HG03432 (cell line): ENCODE results near the gene ABCA6.

ENCODE experiments used
- ATAC-seq: cut with Tn5 transposase; IDR thresholded peaks from one replicate; pipeline ENCODE4 v1.9.1; 2021; ENCODE audit warnings: mild to moderate bottlenecking, moderate library complexity; ENCODE audit not compliant: unreplicated experiment

Gene ABCA6

GRCh38 chr17:69142175-69142802 is 594 bp upstream of the ABCA6 start:
- ATAC-seq, result no peak

- no peak for ATAC-seq
These were observed 7.6 kb downstream of the ABCA6 start for GRCh38 chr17:69134112-69134511.

DNA sequence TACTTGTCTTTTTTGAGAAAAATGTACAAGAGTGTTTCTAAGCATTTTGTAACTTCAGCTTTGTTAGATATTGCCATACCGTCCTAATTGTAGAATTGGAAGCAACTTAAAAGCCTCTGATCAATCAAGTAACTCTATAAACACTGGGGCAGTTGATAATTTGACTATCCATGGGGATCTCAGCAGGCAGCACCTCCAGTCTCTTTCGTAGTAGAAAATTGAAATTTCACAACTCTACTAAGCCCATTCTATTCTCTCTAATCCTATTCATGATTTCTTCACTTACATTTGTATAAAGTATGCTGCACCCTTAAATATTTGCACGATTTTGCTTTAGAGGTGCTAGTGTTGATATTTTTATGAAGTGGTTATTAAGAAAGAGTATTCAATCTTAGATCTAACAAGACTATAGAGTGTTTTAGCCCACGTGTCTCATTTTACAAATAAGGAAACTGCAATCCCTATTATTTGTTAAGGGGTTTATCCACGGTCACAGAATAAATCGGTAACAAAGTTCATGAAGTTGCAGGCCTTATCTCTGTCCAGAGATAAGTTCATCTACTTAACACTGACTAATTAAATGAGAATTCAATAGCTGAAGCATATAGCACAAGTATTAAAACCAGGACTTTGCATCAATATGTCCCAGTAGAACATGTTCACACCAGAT is 10.9 kb downstream of the ABCA6 start:
- no peak for ATAC-seq

DNA sequence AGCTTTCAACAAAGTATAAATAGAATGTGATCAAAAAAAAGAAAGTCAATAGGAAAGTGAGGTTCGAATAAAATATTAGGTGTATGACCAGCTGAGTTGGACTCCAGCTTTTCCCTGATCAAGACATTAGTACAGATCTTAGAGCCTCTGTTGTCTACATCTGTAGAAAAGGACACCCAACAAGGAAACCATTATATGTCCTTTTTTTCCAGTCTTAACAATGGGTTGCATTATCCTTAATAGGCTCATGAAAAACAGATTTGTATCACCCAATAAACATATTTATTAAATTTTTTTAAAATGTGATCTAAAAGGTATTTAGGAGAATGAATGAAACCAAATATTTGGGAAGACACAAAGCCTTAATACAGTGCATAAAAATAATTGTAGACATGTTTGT is 18.1 kb downstream of the ABCA6 start:
- no peak for ATAC-seq

DNA sequence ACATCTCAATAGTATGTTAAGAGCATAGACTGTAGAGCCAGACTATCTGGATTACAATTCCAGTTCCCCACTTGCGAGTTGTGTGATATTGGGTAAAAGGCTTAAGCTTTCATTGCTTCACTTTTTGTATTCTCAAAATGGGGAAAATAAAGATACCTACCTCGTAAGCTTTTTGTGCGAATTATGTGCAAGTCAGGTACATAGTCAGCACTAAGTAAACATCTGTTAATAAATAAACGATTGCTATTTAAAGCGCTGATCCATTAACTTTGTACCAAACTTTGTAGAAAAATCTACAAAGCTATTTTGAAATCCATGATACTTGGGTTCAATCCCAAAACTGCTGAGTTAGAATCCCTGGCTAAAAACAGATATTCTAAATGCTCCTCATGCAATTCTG is 19.6 kb downstream of the ABCA6 start:
- ATAC-seq, result no peak

DNA sequence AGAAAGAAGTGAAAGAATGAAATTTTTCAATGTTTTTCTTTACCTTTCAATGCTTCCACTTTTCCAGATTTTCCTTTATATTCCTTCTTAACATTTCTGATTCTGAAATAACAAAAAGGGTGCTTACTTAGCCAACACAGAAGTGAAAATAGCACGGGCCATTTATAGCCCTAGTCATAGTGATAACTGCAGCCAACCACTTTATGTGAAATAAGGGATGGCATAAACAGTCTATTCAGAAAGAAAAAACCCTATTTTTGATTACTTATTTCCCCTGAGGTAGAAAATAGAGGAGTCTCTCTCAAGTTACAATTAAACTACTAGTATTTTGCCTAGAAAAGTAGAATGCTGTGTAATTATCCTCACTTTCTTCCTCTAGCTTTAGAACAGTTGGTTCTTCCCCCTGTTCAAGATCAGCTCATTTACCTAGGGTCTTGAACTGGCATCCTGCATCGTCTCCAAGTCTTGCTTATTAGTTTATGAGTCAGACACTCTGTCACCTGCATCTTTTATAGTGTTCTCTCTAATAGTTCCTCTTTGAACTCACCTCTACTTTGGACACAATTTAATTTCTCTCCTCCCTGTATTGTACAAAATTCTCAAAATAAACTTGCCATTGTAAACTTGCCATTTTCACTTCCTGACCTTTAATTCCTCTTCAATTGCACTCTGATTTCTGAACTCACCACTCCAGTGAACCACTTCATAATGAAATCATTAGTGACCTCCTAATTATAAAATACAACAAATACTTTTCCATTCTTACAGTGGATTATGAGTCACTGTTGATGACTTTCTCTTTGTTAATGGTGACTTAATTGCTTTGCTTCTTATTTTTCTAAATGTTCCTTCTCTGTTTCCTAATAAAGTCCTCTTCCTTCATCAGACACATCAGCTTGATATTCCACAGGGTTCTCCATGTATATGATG is 23.6 kb downstream of the ABCA6 start:
- peak; percentile 58 for ATAC-seq

- no peak for ATAC-seq
These were observed 29.9 kb downstream of the ABCA6 start for GRCh38 chr17:69111794-69112193.

DNA sequence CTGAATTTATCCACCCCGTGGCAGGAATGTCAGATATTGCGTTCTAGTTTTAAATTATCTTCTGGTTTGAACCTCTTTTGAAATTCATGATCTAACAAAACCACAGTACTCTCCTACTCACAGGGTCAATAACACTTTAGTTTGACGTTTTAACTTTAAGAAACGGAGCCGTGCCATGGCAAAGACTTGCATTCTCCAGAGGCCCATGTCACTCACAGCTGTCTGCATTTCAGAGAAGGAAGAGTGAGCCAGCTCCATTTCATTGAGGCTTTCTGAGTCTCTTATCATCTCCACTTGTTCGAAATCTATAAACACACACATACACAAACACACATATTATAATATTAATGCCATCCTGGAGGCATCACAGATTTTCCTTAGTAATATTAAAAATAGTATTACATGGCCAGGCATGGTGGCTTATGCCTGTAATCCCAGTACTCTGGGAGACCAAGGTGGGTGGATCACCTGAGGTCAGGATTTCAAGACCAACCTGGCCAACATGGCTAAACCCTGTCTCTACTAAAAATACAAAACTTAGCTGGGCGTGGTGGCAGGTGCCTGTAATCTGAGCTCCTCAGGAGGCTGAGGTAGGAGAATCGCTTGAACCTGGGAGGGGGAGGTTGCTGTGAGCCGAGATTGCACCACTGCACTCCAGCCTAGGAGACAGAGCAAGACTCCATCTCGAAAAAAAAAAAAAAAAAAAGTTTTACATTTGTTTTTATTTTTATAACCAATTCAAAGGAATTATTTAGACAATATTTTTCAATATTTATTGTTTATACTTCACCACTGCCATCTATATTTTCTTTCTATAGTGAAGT is 35.6 kb downstream of the ABCA6 start:
- ATAC-seq, result no peak

DNA sequence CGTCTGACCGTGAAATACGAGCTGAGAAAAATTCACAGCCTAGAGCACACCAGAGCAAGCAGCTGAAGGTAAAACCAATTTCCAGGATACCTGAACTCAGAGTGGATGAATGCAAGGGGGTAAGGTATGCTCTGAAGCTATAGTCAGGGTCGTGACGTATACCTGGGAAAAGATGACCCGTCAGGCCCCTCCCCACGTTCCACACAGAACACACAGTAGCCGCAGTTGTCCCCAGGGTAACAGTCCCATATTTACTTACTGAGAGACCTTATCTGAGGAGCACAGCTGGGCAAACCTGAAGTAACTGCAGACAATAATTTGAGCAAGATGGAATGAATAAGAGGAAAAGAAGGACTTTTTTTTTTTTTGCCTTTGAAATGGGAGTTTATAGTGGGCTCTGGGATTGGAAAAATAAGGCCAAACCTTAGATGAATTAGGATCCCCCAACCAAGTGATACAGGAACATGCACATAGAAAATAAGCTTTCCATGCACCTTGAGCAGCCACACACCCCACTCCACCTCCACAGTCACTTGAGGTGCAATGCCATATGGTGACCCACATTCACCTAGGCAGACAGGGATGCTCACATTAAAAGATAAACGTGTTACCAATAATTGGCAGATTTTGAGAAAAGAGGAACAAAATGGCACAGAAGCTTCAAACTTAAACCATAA is 38.0 kb downstream of the ABCA6 start:
- no peak for ATAC-seq

GRCh38 chr17:69098625-69099024 is 43.1 kb downstream of the ABCA6 start:
- no peak for ATAC-seq

DNA sequence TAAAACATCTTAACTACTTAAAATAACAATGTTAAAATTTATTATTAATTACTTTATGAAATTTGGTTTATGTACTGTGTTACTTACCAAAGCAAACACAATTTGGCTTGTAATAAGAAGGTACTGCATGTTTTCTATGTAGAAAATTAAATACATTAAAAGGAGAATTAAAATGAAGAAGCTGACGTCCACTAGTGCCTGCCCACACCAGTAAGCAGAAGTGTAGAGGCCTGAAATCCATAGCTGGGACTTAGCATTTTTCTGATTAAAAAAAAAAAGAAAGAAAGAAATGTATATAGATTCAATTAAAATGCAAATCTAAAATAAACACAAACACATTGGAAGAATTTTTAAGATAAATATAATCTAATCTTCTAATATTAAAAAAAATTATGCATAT is 45.2 kb downstream of the ABCA6 start:
- no peak for ATAC-seq

- ATAC-seq, result no peak
These were observed 47.7 kb downstream of the ABCA6 start for GRCh38 chr17:69093995-69094394.

GRCh38 chr17:69093279-69093789 is 48.4 kb downstream of the ABCA6 start:
- no peak for ATAC-seq

GRCh38 chr17:69090365-69090764 is 51.3 kb downstream of the ABCA6 start:
- ATAC-seq, result no peak

DNA sequence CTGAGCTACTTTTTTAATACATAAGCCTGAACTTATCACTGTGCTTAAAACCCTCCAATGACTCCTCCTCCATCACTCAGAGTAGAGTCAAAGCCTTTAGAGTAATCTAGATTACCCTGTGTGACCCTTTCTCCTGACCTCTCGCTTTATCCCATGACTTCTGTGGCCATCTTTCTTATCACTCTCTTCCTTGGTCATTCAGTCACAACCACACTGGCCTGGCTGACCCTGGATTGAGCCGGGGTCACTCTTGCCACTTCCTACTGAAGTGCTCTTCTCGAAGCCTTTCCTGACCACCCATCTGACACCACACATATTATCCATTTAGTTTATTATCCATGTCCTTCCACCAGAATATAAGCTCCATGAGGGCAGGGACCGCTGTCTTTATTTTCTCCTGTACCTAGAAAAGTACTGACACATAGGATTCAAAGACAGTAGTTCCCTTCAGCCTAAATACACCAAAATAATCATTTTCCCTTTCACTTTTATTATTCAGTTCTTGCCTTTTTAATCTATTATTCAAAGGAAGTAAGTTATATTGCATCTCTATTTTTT is 53.0 kb downstream of the ABCA6 start:
- ATAC-seq, result no peak

DNA sequence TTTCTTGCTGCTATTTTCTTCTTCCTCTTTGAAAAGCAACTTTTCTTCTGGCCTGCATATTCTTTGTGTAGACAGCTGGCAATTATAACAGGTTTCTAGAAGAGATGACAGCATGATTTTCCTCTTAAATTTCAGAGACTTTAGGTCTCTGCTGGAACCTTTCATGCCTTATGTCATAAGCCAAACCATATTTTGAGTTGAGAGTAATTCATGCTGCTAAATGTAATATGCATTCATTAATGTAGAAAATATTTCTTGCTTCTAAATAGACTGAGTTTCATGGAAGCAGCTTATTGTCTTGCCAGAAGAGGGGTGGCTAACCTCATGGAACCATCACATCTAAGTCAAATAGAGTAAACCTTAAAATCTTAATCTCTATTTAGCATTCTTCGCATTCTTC is 55.1 kb downstream of the ABCA6 start:
- ATAC-seq, result no peak

- ATAC-seq, result no peak
These were observed 56.8 kb downstream of the ABCA6 start for GRCh38 chr17:69084911-69085310.

GRCh38 chr17:69082696-69083095 is 59.0 kb downstream of the ABCA6 start:
- ATAC-seq, result no peak

DNA sequence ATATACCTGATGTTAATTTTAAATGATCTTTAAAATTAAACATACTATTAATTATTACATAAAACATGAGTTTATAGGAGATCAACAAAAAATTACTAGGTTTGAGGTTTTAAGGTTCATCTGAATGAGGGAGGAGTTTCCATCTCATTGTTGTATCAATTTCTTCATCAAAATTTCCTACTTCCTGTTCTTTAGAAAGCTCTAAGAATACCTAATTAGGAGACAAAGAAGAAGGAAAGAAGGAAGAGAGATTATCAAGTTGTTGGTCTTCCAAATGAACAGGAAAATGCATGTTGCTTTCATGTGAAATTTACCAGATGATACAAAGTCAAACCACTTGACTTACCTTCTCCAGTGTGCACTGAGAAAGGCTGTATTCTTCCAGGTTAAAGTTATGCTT is 62.8 kb downstream of the ABCA6 start:
- no peak for ATAC-seq

DNA sequence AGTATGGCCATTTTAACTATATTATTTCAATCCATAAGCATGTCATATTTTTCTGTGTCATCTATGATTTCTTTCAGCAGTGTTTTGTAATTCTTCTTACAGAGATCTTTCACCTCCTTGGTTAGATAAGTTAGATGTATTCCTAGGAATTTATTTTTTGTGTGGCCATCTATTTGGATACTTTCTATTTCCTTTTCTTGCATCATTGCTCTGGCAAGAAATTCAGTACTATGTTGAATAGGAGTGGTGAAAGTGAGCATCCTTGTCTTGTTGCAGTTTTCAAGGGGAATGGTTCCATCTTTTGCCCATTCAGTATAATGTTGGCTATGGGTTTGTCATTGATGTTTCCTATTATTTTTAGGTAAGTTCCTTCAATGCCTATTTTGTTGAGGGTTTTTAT is 65.9 kb downstream of the ABCA6 start:
- ATAC-seq, result no peak
